SK-N-SH treated with all-trans-retinoic acid at 6 μM for 48 hours (cell line): ENCODE results near the gene TNFRSF1A.

Source experiments
- ATAC-seq: fragments of 200-7000 bp; cut with Tn5 transposase; 3 replicates; pipeline ENCODE4 v1.9.1; 2020; ENCODE audit warnings: mild to moderate bottlenecking, moderate library complexity
- BACH2 ChIP-seq: fragments of 250-450 bp; sonication (Bioruptor Pico); IDR thresholded peaks from 2 replicates; pipeline ENCODE4 v1.9.0; 2021; ENCODE audit warnings: mild to moderate bottlenecking, borderline replicate concordance
- CSDC2 ChIP-seq: fragments of 250-450 bp; sonication (Bioruptor Pico); IDR thresholded peaks from 2 replicates; pipeline ENCODE4 v1.5.0; 2020; ENCODE audit warnings: mild to moderate bottlenecking, moderate library complexity
- ESRRG ChIP-seq: fragments of 250-450 bp; sonication (Bioruptor Pico); IDR thresholded peaks from 2 replicates; pipeline ENCODE4 v1.6.1; 2021; ENCODE audit warnings: mild to moderate bottlenecking
- GLIS3 ChIP-seq: fragments of 250-450 bp; sonication (Bioruptor Pico); IDR thresholded peaks from 2 replicates; pipeline ENCODE4 v1.5.0; 2020; ENCODE audit warnings: mild to moderate bottlenecking, moderate library complexity
- ISL1 ChIP-seq: fragments of 250-450 bp; sonication (Bioruptor Pico); IDR thresholded peaks from 2 replicates; pipeline ENCODE4 v2.1.2; 2022; ENCODE audit warnings: mild to moderate bottlenecking, moderate library complexity
- OSR1 ChIP-seq: fragments of 250-450 bp; sonication (Bioruptor Pico); IDR thresholded peaks from 2 replicates; pipeline ENCODE4 v1.8.0; 2022; ENCODE audit warnings: moderate library complexity, mild to moderate bottlenecking, inconsistent platforms
- PPARA ChIP-seq: fragments of 250-450 bp; sonication (Bioruptor Pico); IDR thresholded peaks from 2 replicates; pipeline ENCODE4 v1.5.0; 2020; ENCODE audit warnings: mild to moderate bottlenecking, borderline replicate concordance
- SNAI2 ChIP-seq: fragments of 250-450 bp; sonication (Bioruptor Pico); IDR thresholded peaks from 2 replicates; pipeline ENCODE4 v1.5.0; 2020; ENCODE audit warnings: mild to moderate bottlenecking, moderate library complexity
- TCF4 ChIP-seq: fragments of 250-450 bp; sonication (Bioruptor Pico); IDR thresholded peaks from 2 replicates; pipeline ENCODE4 v1.8.0; 2021; ENCODE audit warnings: mild to moderate bottlenecking, moderate library complexity, borderline replicate concordance
- TOX ChIP-seq: fragments of 250-450 bp; sonication (Bioruptor Pico); IDR thresholded peaks from 2 replicates; pipeline ENCODE4 v1.8.0; 2021; ENCODE audit warnings: mild to moderate bottlenecking, moderate library complexity, borderline replicate concordance
- ZC3H10 ChIP-seq: fragments of 250-450 bp; sonication (Bioruptor Pico); IDR thresholded peaks from 2 replicates; pipeline ENCODE4 v1.5.1; 2021; ENCODE audit warnings: mild to moderate bottlenecking, moderate library complexity
- ZFP3 ChIP-seq: fragments of 250-450 bp; sonication (Bioruptor Pico); IDR thresholded peaks from 2 replicates; pipeline ENCODE4 v1.5.0; 2020; ENCODE audit warnings: mild to moderate bottlenecking, moderate library complexity
- ZFP30 ChIP-seq: fragments of 450-650 bp; formaldehyde crosslinking; IDR thresholded peaks from 2 replicates; pipeline ENCODE4 v1.5.0; 2022; ENCODE audit warnings: mild to moderate bottlenecking, moderate library complexity
- ZNF565 ChIP-seq: fragments of 450-650 bp; formaldehyde crosslinking; conservative IDR thresholded peaks from 2 replicates; pipeline ENCODE4 v1.5.0; 2020; ENCODE audit warnings: low read depth, mild to moderate bottlenecking, moderate library complexity
- ZNF70 ChIP-seq: fragments of 450-650 bp; formaldehyde crosslinking; IDR thresholded peaks from 2 replicates; pipeline ENCODE4 v1.5.0; 2020; ENCODE audit warnings: mild to moderate bottlenecking, moderate library complexity
- ZNF8 ChIP-seq: fragments of 450-650 bp; formaldehyde crosslinking; IDR thresholded peaks from 2 replicates; pipeline ENCODE4 v1.5.0; 2020; ENCODE audit warnings: mild to moderate bottlenecking, moderate library complexity
- TF ChIP-seq, protein P1 (sequence below): fragments of 250-450 bp; sonication (Bioruptor Pico); IDR thresholded peaks from 2 replicates; pipeline ENCODE4 v1.8.0; 2020; ENCODE audit warnings: mild to moderate bottlenecking, moderate library complexity, borderline replicate concordance
- TF ChIP-seq, protein P2 (sequence below): fragments of 250-450 bp; sonication (Bioruptor Pico); IDR thresholded peaks from 2 replicates; pipeline ENCODE4 v1.5.1; 2021; ENCODE audit warnings: mild to moderate bottlenecking, moderate library complexity
- TF ChIP-seq, protein P3 (sequence below): fragments of 250-450 bp; sonication (Bioruptor Pico); IDR thresholded peaks from 2 replicates; pipeline ENCODE4 v1.5.1; 2020; ENCODE audit warnings: low read depth, mild to moderate bottlenecking, moderate library complexity

The TNFRSF1A gene

DNA sequence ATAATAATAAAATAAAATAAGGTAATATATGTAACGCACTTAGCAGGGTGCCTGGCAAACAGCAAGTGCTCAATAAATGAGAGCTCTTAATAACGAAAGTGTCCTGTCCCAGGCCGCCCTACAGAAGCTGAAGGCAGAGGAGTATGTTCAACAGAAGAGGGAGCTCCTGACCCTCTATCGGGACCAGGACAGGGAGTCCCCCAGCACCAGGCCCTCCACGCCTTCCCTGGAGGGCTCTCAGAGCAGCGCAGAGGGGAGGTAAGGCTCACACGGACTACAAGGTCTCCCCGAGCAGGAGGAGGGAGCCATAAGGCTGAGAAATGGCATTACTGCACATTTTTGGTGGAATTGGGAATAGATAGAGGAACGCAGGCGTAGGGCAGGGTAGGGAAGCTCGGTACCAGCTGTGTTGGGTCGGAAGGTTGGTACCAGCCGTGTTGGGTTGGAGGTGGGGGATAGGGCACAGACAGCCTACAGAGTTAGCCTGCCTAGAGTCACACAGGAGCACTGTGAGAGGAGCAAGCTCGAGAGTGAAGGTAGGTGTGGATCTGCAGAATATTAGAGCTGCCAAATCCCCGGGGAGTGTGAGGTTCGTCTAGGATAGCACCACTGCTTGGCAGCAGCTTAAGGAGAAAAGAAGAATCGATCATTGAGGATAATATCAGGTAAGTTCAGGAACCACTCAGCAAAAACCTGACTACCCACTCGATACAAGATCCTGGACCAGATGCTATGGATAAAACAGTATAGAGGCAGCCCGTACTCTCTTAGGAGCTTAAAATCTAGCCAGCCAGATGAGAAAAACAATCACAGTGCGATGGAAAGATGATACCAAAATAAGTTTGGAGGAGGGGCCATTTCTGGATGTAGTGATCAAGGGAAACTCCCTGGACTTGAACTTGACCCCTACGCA lies 15.3 kb downstream of the TNFRSF1A start:
- ATAC-seq = peak; percentile 51
- TF ChIP-seq ESRRG (CRISPR knock-in tag) = no peak
- no peak for TF ChIP-seq OSR1 (CRISPR knock-in tag)
- no peak for TF ChIP-seq TOX (CRISPR knock-in tag)
- TF ChIP-seq ZC3H10 (CRISPR knock-in tag) = no peak
- TF ChIP-seq, protein P1, sequence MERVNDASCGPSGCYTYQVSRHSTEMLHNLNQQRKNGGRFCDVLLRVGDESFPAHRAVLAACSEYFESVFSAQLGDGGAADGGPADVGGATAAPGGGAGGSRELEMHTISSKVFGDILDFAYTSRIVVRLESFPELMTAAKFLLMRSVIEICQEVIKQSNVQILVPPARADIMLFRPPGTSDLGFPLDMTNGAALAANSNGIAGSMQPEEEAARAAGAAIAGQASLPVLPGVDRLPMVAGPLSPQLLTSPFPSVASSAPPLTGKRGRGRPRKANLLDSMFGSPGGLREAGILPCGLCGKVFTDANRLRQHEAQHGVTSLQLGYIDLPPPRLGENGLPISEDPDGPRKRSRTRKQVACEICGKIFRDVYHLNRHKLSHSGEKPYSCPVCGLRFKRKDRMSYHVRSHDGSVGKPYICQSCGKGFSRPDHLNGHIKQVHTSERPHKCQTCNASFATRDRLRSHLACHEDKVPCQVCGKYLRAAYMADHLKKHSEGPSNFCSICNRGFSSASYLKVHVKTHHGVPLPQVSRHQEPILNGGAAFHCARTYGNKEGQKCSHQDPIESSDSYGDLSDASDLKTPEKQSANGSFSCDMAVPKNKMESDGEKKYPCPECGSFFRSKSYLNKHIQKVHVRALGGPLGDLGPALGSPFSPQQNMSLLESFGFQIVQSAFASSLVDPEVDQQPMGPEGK (CRISPR knock-in tag) = no peak
- no peak for TF ChIP-seq GLIS3 (CRISPR knock-in tag)
- TF ChIP-seq ZNF70 = no peak
- no peak for TF ChIP-seq PPARA

DNA sequence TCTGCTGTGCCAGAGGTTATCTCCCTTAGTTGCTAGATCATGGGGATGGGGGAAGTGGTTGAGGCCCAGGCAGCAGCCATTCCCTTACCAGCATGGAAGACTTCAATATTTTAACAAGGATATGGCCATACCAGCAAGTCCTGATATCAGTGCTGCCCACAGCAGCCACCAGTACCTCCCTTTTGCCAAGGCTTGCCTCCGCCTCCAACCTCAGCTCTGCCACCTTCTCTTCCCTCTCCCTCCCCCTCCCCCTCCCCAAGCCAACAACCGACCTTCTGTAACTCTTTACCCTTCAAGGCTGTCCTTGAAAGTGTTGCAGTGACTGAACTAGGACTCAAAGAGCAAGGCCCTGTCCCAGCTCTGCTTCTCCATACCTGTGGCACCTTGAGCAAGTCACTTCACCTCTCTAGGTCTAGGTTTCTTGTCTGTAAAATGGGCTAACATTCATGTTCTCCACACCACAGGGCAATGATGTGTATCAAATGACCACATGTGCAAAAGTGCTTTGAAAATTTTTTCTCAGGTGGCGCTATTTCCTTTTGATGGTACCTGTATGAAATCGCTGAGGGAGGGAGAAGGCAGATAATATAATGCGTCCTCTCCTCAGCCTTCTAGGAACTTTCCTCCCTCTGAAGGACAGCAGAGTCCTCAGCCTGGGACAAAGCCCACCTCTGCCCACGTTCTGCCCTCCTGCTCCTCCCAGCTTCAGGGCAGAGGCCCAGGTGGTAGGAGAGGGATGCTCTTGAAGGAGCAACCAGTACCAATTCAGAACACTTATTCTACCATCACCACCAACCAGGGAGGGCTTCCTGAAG lies 16.7 kb downstream of the TNFRSF1A start:
- no peak for ATAC-seq
- no peak for TF ChIP-seq ZNF70
- no peak for TF ChIP-seq ISL1 (CRISPR knock-in tag)
- TF ChIP-seq, protein P2, sequence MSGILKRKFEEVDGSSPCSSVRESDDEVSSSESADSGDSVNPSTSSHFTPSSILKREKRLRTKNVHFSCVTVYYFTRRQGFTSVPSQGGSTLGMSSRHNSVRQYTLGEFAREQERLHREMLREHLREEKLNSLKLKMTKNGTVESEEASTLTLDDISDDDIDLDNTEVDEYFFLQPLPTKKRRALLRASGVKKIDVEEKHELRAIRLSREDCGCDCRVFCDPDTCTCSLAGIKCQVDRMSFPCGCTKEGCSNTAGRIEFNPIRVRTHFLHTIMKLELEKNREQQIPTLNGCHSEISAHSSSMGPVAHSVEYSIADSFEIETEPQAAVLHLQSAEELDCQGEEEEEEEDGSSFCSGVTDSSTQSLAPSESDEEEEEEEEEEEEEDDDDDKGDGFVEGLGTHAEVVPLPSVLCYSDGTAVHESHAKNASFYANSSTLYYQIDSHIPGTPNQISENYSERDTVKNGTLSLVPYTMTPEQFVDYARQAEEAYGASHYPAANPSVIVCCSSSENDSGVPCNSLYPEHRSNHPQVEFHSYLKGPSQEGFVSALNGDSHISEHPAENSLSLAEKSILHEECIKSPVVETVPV (CRISPR knock-in tag) = no peak
- TF ChIP-seq, protein P1 (CRISPR knock-in tag) = no peak
- no peak for TF ChIP-seq BACH2 (CRISPR knock-in tag)
- TF ChIP-seq OSR1 (CRISPR knock-in tag) = no peak

DNA sequence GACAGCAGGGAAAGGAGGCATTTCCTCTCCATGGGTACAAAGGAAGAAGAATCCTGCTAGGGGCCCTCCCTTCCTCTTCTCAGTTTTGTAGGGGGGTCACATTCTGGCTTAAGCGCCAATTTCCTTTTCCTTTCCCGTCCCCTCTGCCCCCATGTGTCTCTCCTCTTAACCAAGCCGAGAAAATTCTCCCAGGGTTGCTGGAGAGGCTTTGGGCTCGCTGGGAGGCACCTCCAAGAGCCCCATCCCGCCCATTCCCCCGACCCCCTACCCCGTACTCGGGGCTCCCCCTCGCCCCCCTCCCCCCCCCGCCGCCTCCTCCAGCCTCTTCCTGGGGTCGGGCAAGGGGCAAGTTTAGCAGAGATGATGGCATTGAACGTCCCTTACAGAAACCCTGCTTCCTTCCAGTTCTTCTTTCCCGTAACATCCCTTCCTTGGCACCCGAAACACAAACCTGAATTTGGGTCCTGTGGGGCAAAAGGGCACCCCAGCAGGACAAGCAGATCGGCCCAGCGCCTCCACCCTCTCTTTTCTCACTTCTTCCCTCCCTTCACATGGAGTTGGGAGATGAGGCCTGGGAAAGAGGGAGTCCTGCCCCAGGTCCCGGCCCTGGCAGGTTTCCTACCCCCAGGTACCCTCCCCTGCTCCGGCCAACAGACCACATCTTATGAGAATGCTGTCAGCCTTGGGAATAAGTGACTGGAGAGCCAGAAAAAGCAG lies 17.7 kb downstream of the TNFRSF1A start:
- ATAC-seq = no peak
- TF ChIP-seq ZFP30 (CRISPR knock-in tag) (no peak), TCF4 (CRISPR knock-in tag) (no peak), ZNF565 (no peak), BACH2 (CRISPR knock-in tag) (no peak), ZFP3 (CRISPR knock-in tag) (no peak)

DNA sequence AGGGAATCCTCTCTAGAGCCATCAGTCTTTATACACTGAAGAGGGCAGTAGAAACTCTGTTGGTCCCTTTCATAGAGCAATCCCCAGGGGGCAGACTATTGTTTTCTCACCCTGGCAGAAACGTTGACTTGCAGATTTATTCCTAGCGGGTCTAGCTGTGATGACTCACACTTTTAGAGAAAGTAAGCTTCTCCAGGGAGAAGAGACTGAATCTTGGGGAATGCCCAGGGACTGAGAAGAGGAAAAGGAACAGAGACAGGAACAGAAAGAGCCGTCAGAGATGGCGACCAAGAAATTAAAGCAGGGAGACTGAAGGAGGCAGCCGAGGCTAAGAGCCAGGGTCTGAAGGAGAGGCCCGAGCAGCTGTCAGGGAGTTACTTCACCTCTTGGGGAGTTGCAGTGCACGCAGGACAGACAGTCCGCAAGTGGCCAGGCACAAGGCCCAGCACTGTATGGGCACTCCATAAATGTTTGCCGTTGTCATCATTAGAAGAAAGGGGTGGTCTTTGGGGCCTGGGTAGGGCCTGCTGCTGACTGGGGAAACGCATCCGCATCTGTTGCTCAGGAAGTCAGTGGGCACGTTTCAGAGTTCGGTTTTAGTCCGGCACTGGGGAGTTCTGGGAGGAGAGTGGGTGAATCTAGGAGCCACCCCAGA lies 18.4 kb downstream of the TNFRSF1A start:
- ATAC-seq = peak; percentile 79
- TF ChIP-seq SNAI2 (CRISPR knock-in tag) (no peak), ZFP30 (CRISPR knock-in tag) (no peak), ZNF565 (no peak), CSDC2 (no peak), ZC3H10 (CRISPR knock-in tag) (no peak), ZNF70 (no peak), BACH2 (CRISPR knock-in tag) (no peak), TOX (CRISPR knock-in tag) (no peak), OSR1 (CRISPR knock-in tag) (no peak), ZNF8 (CRISPR knock-in tag) (no peak), PPARA (no peak), ESRRG (CRISPR knock-in tag) (no peak), ZFP3 (CRISPR knock-in tag) (no peak), GLIS3 (CRISPR knock-in tag) (no peak)
- TF ChIP-seq, protein P3, sequence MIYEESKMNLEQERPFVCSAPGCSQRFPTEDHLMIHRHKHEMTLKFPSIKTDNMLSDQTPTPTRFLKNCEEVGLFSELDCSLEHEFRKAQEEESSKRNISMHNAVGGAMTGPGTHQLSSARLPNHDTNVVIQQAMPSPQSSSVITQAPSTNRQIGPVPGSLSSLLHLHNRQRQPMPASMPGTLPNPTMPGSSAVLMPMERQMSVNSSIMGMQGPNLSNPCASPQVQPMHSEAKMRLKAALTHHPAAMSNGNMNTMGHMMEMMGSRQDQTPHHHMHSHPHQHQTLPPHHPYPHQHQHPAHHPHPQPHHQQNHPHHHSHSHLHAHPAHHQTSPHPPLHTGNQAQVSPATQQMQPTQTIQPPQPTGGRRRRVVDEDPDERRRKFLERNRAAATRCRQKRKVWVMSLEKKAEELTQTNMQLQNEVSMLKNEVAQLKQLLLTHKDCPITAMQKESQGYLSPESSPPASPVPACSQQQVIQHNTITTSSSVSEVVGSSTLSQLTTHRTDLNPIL (CRISPR knock-in tag) = no peak
- TF ChIP-seq, protein P1 (CRISPR knock-in tag) = no peak; the same call in 1 of the 2 replicates
